Heart right ventricle (tissue), 16 donors: ENCODE measurements around the gene PKM. TPM values are rescaled to one million over a fixed set of nuclear protein-coding genes. Genes with fewer than 3 reads are reported as not detected.

Experiments
- ATAC-seq, 8 donors: fragments of 200-7000 bp; cut with Tn5 transposase; one replicate each; pipeline ENCODE4 v1.9.1; 2020; ENCODE audit warnings: mild to moderate bottlenecking in 8 of 8, moderate library complexity in 8 of 8, moderate number of reproducible peaks in 1 of 8
- DNase-seq, 2 donors: peaks; one replicate each; pipeline ENCODE4 v3.0.0-alpha.2; 2020
- H3K27ac ChIP-seq, 10 donors: fragments of 200-600 bp; sonication (generic) in 2 of 10; one replicate each; pipeline versions ENCODE4 v1.5.0 to v1.8.0; 2020 to 2022; ENCODE audit warnings: mild to moderate bottlenecking in 3 of 10
- H3K27me3 ChIP-seq, 7 donors: fragments of 200-600 bp; one replicate each; pipeline ENCODE4 v1.8.0; 2021 to 2022; ENCODE audit warnings: mild to moderate bottlenecking in 2 of 7
- H3K36me3 ChIP-seq, 9 donors: fragments of 200-600 bp; sonication (generic) in 1 of 9; one replicate each; pipeline versions ENCODE4 v1.5.0 to v1.8.0; 2020 to 2022; ENCODE audit warnings: mild to moderate bottlenecking in 2 of 9
- H3K4me1 ChIP-seq, 9 donors: fragments of 200-600 bp; sonication (generic) in 1 of 9; one replicate each; pipeline versions ENCODE4 v1.5.0 to v1.8.0; 2020 to 2022; ENCODE audit warnings: mild to moderate bottlenecking in 4 of 9
- H3K4me3 ChIP-seq, 10 donors: fragments of 200-600 bp; sonication (generic) in 2 of 10; one replicate each; pipeline versions ENCODE4 v1.5.0 to v1.8.0; 2020 to 2022; ENCODE audit warnings: mild to moderate bottlenecking in 7 of 10, moderate library complexity in 2 of 10
- H3K9me3 ChIP-seq, 11 donors: fragments of 200-600 bp in 10 of 11; sonication (generic) in 2 of 11; one replicate each; pipeline versions ENCODE4 v1.5.0 to v1.8.0; 2013 to 2022; ENCODE audit warnings: mild to moderate bottlenecking in 2 of 11, control low read depth in 1 of 11, moderate library complexity in 1 of 11
- WGBS, 2 donors: extraction: QIAGEN DNeasy Blood & Tissue Kit; methylation state at CpG; one replicate each; pipeline ENCODE4 v1.1.7; 2013; ENCODE audit warnings: inconsistent platforms in 1 of 2; 5-methylcytosine and 5-hydroxymethylcytosine counted together
- intact Hi-C, 10 donors: fragments of 100-400 bp; cut with DNase I; formaldehyde crosslinking; loops; one replicate each; pipeline versions ENCODE4 v1.11.1 to v1.14.2; 2022
- polyA plus RNA-seq, 2 donors: library from polyadenylated mRNA; stranded (reverse); fragments of 200-250 nt; gene quantifications; one replicate each; pipeline ENCODE4 v1.2.3, GENCODE V29; 2013
- total RNA-seq, 10 donors: library from RNA; stranded (reverse); fragmentation: NEBNext Ultra II Directional in 3 of 10; extraction: Animal tissue kit (Norgen Biotek cat#: 25700) in 3 of 10; gene quantifications; one replicate each; pipeline versions ENCODE4 v1.2.1 to v1.2.4, GENCODE V29; 2021 to 2023
- TF ChIP-seq, protein P1 (sequence below), 9 donors: fragments of 200-600 bp; sonication (generic) in 2 of 9; IDR thresholded peaks; one replicate each; pipeline versions ENCODE4 v1.5.0 to v1.8.0; 2021 to 2022; ENCODE audit warnings: antibody characterized with exemption in 9 of 9, mild to moderate bottlenecking in 5 of 9, moderate library complexity in 1 of 9
- donor health status: Arrhythmogenic right ventricular cardiomyopathy.
- donor health status: ischemic (EF 13 %, LVEDD 7.1; RV severe dilation, severe dysfunction).
- donor health status: healthy with polysubstance abuse.
- donor health status: DM: no; HTN: yes; CAD: no.
- donor health status: DM: no; HTN: no; CAD: no.
- donor health status: ischemic (EF 25% LVEDD 6.9; RV normal size, moderate dysfunction).
- donor health status: ischemic (EF 25% LVEDD 5.7; RV mildly dilated, moderate dysfunction).
- donor health status: healthy.
- donor health status: DM: yes; HTN: yes; CAD: no.
- donor health status: Ischemic cardiomyopathy.
- donor health status: ischemic (EF 35%, LVEDD 5.7; RV mildly dilated, moderate dysfunction).
- donor health status: nonischemic (EF 11% LVEDD 7.7; RV severe dilation, severe dysfunction).
- donor health status: DM: yes; HTN: yes; CAD: no.
- donor health status: PGD.
- donor health status: ischemic (EF 29% LVEDD 5.4; RV normal size, mild dysfunction).
- donor health status: nonischemic (EF 23%, LVEDD 6.1; RV moderate dilation, normal function).

Gene PKM
- total and polyA plus RNA-seq, 12 donors, result 549 to 1,508 (median 1,040) TPM

DNA sequence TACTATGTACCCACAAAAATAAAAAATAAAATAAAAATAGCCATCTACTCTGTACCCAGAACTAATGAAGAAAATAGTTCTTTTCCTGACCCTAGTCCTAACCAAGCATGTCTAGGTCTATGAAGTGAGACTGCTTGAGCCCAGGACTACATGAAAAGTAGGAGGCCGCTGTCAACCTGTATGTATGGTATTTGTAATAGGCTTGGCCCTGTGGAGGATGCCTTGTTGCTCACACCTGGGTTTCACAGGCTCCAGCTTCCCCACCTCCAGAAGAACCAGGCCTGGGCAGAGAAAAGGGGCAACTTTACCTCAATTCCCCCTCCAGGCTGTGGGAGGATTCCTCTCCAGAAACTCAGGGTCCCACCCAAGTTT is 6.8 kb upstream of the PKM start:
- Histone ChIP-seq H3K4me1 (peaks cover 0 to 26% (median 1%) of the 10 kb centered on the region in 9 donors), H3K4me3 (no peak overlapping the region), H3K36me3 (peaks cover 0 to 52% (median 37%) of the 10 kb centered on the region in 9 donors), H3K27me3 (no peaks in the 10 kb centered on the region), H3K9me3 (no peaks in the 10 kb centered on the region), H3K27ac (peak overlapping the region in 3 of 10 donors; percentile 21 to 89 (median 63))
- intact Hi-C loops, result loop anchor here in 1 of 10 donors (5.0 kb wide), 1 partner anchor 36 kb away; no protein-coding TSS in a partner anchor
- TF ChIP-seq, protein P1, sequence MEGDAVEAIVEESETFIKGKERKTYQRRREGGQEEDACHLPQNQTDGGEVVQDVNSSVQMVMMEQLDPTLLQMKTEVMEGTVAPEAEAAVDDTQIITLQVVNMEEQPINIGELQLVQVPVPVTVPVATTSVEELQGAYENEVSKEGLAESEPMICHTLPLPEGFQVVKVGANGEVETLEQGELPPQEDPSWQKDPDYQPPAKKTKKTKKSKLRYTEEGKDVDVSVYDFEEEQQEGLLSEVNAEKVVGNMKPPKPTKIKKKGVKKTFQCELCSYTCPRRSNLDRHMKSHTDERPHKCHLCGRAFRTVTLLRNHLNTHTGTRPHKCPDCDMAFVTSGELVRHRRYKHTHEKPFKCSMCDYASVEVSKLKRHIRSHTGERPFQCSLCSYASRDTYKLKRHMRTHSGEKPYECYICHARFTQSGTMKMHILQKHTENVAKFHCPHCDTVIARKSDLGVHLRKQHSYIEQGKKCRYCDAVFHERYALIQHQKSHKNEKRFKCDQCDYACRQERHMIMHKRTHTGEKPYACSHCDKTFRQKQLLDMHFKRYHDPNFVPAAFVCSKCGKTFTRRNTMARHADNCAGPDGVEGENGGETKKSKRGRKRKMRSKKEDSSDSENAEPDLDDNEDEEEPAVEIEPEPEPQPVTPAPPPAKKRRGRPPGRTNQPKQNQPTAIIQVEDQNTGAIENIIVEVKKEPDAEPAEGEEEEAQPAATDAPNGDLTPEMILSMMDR (IDR thresholded peaks at IDR 0.05), result no peak
- DNase-seq (no peak), ATAC-seq (no peak)
- WGBS, 2 donors, result 93 to 100% methylated on average over 1 of the region's 1 CpG

DNA sequence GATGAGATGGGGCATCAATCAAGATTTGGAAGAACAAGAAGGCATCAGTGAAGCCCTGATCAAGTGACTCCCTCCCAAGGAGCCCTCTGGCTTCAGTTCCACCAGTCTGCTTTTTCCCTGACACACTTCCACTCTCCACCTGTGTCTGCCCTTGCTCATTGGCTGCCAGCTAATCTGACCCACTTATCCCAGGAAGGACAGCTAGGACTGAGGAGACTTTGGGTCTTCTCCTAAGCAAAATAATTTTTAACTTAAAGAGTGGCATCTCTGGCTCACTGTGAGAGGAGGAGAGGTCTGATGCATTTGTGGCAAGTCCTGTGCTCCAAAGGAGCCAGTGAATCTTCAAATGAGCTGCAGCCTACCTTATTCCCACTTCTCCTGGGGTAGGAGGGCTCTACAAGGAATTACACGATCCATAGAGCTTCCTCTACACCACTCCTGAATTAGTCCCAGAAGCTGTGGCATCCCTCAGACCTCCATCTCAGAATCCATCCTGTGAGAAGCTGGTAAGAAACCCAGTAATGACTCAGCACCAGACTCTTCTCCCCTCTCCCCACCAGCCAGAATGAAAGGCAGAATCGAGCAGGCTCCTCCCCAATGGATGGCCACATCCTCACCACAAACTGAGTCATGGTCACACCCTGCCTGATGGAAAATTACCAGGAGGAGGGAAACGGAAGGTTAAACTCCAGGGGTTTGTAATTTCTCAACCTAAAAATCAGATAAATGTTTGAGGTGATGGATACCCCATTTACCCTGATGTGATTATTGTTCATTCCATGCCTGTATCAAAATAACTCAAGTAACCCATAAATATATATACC is 6.3 kb upstream of the PKM start:
- ATAC-seq (peak in 7 of 8 donors; percentile 24 to 95 (median 60)), DNase-seq (peak in 1 of 2 donors; percentile 25)
- intact Hi-C loops, result loop anchor here in 1 of 10 donors (5.0 kb wide), 1 partner anchor 35 kb away; no protein-coding TSS in a partner anchor
- H3K9me3 ChIP-seq, result no peaks in the 10 kb centered on the region
- H3K4me3 ChIP-seq, result peak overlapping the region in 1 of 10 donors; percentile 27
- peak overlapping the region in 4 of 10 donors; percentile 1 to 89 (median 42) for H3K27ac ChIP-seq
- H3K4me1 ChIP-seq, result peaks cover 3 to 32% (median 7%) of the 10 kb centered on the region in 9 donors
- TF ChIP-seq, protein P1 (IDR thresholded peaks at IDR 0.05), result no peak
- peaks cover 0 to 46% (median 32%) of the 10 kb centered on the region in 9 donors for H3K36me3 ChIP-seq
- WGBS, 2 donors, result 46 to 52% methylated on average over 3 of the region's 3 CpGs
- H3K27me3 ChIP-seq, result no peaks in the 10 kb centered on the region

DNA sequence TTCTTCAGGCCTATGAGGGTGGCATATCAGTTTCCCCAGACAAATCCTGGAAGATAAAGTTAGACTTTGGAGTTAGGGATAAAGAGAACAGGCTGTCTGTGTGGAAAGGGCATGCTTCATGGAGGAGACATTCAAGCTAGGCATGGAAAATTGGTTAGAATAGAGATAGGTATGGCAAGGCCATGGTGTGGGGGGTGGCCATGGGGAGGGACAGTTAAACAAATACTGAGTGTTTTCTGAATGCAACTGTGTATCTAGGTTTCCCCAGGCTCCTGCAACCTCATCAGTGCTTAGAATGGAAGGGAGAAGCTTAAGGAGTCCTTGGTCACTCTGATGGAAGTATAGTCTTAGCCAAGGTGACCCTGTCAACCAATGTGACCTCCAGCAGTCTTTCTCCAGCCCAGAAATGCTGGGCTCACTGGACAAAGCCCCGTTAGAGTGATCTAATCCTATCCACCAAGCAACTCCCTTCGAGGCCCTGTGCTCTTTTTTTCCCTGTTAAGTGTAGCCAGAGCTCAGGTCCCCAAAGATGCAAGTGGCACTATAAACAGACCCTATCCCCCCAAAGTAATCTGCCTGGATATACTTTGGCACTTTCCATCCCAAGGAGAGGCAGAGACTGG is 5.5 kb upstream of the PKM start:
- H3K4me1 ChIP-seq, result peaks cover 3 to 38% (median 12%) of the 10 kb centered on the region in 9 donors
- intact Hi-C loops, result loop anchor here in 1 of 10 donors (5.0 kb wide), 1 partner anchor 34 kb away; no protein-coding TSS in a partner anchor
- peaks cover 0 to 39% (median 24%) of the 10 kb centered on the region in 9 donors for H3K36me3 ChIP-seq
- H3K27me3 ChIP-seq, result no peaks in the 10 kb centered on the region
- ATAC-seq, result no peak
- H3K4me3 ChIP-seq, result peak overlapping the region in 1 of 10 donors; percentile 27
- 87 to 89% methylated on average over 2 of the region's 2 CpGs for WGBS, 2 donors
- no peaks in the 10 kb centered on the region for H3K9me3 ChIP-seq
- peak overlapping the region in 1 of 10 donors; percentile 89 for H3K27ac ChIP-seq
- TF ChIP-seq, protein P1 (IDR thresholded peaks at IDR 0.05), result no peak
- no peak for DNase-seq

DNA sequence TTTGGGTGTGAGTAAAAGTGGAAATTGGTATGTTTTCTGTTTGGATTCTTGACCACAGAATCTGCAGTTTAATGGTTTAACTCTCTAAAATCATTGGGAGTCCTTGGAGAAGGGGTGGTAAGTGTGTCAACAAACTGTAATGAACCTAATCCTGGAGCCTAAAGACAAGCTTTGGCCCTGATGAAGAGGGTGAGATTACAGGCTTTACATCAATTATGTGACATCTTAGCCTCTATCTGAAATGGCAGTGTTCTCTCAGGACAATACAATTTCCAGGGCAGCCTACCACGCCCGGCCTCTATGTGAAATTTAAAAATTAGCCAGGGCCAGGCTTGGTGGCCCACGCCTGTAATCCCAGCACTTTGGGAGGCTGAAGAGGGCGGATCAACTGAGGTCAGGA is 4.3 kb upstream of the PKM start:
- TF ChIP-seq, protein P1 (IDR thresholded peaks at IDR 0.05), result no peak
- H3K4me1 ChIP-seq, result peaks cover 3 to 38% (median 13%) of the 10 kb centered on the region in 9 donors
- no peak overlapping the region for H3K27ac ChIP-seq
- WGBS, 2 donors, result 94 to 97% methylated on average over 4 of the region's 4 CpGs
- peaks cover 0 to 27% (median 13%) of the 10 kb centered on the region in 9 donors for H3K36me3 ChIP-seq
- DNase-seq, result no peak
- H3K4me3 ChIP-seq, result no peak overlapping the region
- intact Hi-C loops, result loop anchor here in 1 of 10 donors (5.0 kb wide), 1 partner anchor 33 kb away; no protein-coding TSS in a partner anchor
- no peaks in the 10 kb centered on the region for H3K9me3 ChIP-seq
- no peaks in the 10 kb centered on the region for H3K27me3 ChIP-seq
- ATAC-seq, result no peak
